Duodenal mucosa (tissue), 2 donors: ENCODE results near the gene KLK12.

Source experiments
- H3K27ac ChIP-seq: one replicate; pipeline ENCODE4 v1.7.0; 2013; ENCODE audit warnings: low read depth, low read length
- H3K27me3 ChIP-seq, 2 donors: one replicate each; pipeline ENCODE4 v1.7.0; 2013; ENCODE audit warnings: low read length in 2 of 2, control low read depth in 1 of 2; ENCODE audit not compliant: insufficient read depth in 2 of 2, control insufficient read depth in 1 of 2
- H3K36me3 ChIP-seq, 2 donors: one replicate each; pipeline ENCODE4 v1.7.0; 2013; ENCODE audit warnings: low read length in 2 of 2, control low read depth in 1 of 2; ENCODE audit not compliant: insufficient read depth in 2 of 2, control insufficient read depth in 1 of 2
- H3K4me1 ChIP-seq, 2 donors: one replicate each; pipeline ENCODE4 v1.7.0; 2013; ENCODE audit warnings: low read length in 2 of 2, control low read depth in 1 of 2; ENCODE audit not compliant: insufficient read depth in 2 of 2, control insufficient read depth in 1 of 2
- H3K4me3 ChIP-seq, 2 donors: one replicate each; pipeline ENCODE4 v1.7.0; 2013; ENCODE audit warnings: low read length in 2 of 2, low read depth in 1 of 2
- H3K9ac ChIP-seq, 2 donors: one replicate each; pipeline ENCODE4 v1.7.0; 2013; ENCODE audit warnings: low read length in 2 of 2, low read depth in 1 of 2
- H3K9me3 ChIP-seq, 2 donors: one replicate each; pipeline ENCODE4 v1.7.0; 2013; ENCODE audit warnings: low read length in 2 of 2, control low read depth in 1 of 2; ENCODE audit not compliant: control insufficient read depth in 1 of 2

The KLK12 gene

GRCh38 chr19:51034704-51035103, at the start of gene KLK12:
Gene KLK12, minus strand, starts transcription at chr19:51035002. Its CDS starts 381 bp downstream, at chr19:51034621.
- no peaks in the 10 kb centered on the region for H3K27me3 ChIP-seq
- no peak within 1 kb of the TSS for H3K27ac ChIP-seq
- no peak within 1 kb of the TSS for H3K9ac ChIP-seq
- no peak within 1 kb of the TSS for H3K4me3 ChIP-seq
- no peaks in the 10 kb centered on the region for H3K4me1 ChIP-seq
- no peaks in the 10 kb centered on the region for H3K9me3 ChIP-seq
- no peaks in the 10 kb centered on the region for H3K36me3 ChIP-seq

GRCh38 chr19:51084505-51084904, 49.7 kb upstream of the KLK12 start:
- no peaks in the 10 kb centered on the region for H3K4me1 ChIP-seq
- H3K9me3 ChIP-seq, result no peaks in the 10 kb centered on the region
- no peaks in the 10 kb centered on the region for H3K27me3 ChIP-seq
- H3K27ac ChIP-seq, result no peak overlapping the region
- no peaks in the 10 kb centered on the region for H3K36me3 ChIP-seq
- H3K4me3 ChIP-seq, result no peak overlapping the region
- H3K9ac ChIP-seq, result no peak overlapping the region

DNA sequence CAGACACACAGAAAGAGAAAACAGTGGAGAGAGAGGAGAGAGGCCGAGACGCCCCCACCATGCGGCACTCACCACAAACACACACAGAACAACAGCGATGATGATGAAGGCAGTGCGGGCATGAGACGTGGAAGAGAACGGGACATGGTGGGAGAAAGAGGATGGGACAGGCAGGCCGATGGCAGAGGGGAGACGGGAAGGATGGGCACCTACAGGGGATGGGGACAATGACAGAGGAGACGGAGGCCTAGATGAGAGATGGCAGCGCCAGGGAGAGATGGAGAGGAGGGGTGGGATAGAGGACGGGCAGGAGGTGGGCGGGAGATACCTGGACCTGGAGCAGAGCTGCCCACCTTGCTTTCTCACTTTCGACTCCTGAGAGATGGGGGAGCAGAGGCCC, 49.0 kb upstream of the KLK12 start:
- H3K36me3 ChIP-seq, result no peaks in the 10 kb centered on the region
- no peaks in the 10 kb centered on the region for H3K4me1 ChIP-seq
- H3K27ac ChIP-seq, result no peak overlapping the region
- no peaks in the 10 kb centered on the region for H3K9me3 ChIP-seq
- no peaks in the 10 kb centered on the region for H3K27me3 ChIP-seq
- no peak overlapping the region for H3K4me3 ChIP-seq
- no peak overlapping the region for H3K9ac ChIP-seq

- Histone ChIP-seq H3K4me1 (no peaks in the 10 kb centered on the region), H3K9ac (no peak overlapping the region), H3K27me3 (no peaks in the 10 kb centered on the region), H3K27ac (no peak overlapping the region), H3K36me3 (no peaks in the 10 kb centered on the region), H3K9me3 (no peaks in the 10 kb centered on the region), H3K4me3 (no peak overlapping the region)
Observed at GRCh38 chr19:51083181-51083580, 48.4 kb upstream of the KLK12 start.

GRCh38 chr19:51082611-51083010, 47.8 kb upstream of the KLK12 start, which contains the start of gene KLK14:
Gene KLK14, minus strand, starts transcription at chr19:51082887. Its CDS starts 273 bp downstream, at chr19:51082614.
- H3K27me3 ChIP-seq, result no peaks in the 10 kb centered on the region
- H3K9ac ChIP-seq, result no peak within 1 kb of the TSS
- no peaks in the 10 kb centered on the region for H3K4me1 ChIP-seq
- no peak within 1 kb of the TSS for H3K4me3 ChIP-seq
- no peak within 1 kb of the TSS for H3K27ac ChIP-seq
- H3K9me3 ChIP-seq, result no peaks in the 10 kb centered on the region
- H3K36me3 ChIP-seq, result no peaks in the 10 kb centered on the region

DNA sequence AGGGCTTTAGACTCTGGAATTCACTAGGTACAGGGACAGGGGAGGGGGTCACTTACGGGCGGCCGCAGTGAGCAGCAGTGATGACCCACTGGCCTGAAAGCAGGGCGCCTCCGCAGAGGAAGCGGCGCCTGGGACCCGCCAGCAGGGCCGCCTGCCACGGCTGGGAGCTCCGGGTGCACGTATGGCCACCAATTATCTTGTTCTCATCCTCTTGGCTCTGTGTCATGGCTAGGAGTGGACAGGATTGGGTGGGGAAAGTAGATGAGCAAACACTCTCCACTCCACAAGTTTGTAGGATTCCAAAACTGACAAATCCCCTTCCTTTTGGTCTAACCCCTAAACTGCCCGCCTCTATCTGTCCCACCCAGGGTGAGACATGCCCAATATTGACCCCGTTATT, 46.7 kb upstream of the KLK12 start:
- no peaks in the 10 kb centered on the region for H3K27me3 ChIP-seq
- no peak overlapping the region for H3K9ac ChIP-seq
- H3K27ac ChIP-seq, result no peak overlapping the region
- H3K36me3 ChIP-seq, result no peaks in the 10 kb centered on the region
- no peak overlapping the region for H3K4me3 ChIP-seq
- H3K9me3 ChIP-seq, result no peaks in the 10 kb centered on the region
- H3K4me1 ChIP-seq, result no peaks in the 10 kb centered on the region

GRCh38 chr19:51079481-51080110, 44.8 kb upstream of the KLK12 start:
- Histone ChIP-seq H3K36me3 (no peaks in the 10 kb centered on the region), H3K4me1 (no peaks in the 10 kb centered on the region), H3K27ac (no peak overlapping the region), H3K27me3 (no peaks in the 10 kb centered on the region), H3K4me3 (no peak overlapping the region), H3K9ac (no peak overlapping the region), H3K9me3 (no peaks in the 10 kb centered on the region)

- Histone ChIP-seq H3K4me1 (no peaks in the 10 kb centered on the region), H3K9me3 (no peaks in the 10 kb centered on the region), H3K27ac (no peak overlapping the region), H3K9ac (no peak overlapping the region), H3K36me3 (no peaks in the 10 kb centered on the region), H3K4me3 (no peak overlapping the region), H3K27me3 (no peaks in the 10 kb centered on the region)
Observed at GRCh38 chr19:51078731-51079130, 43.9 kb upstream of the KLK12 start.

- no peak overlapping the region for H3K27ac ChIP-seq
- H3K9ac ChIP-seq, result no peak overlapping the region
- no peak overlapping the region for H3K4me3 ChIP-seq
- no peaks in the 10 kb centered on the region for H3K4me1 ChIP-seq
- H3K9me3 ChIP-seq, result peaks cover 0 to 3% of the 10 kb centered on the region in 2 donors
- no peaks in the 10 kb centered on the region for H3K27me3 ChIP-seq
- no peaks in the 10 kb centered on the region for H3K36me3 ChIP-seq
Observed at GRCh38 chr19:51078104-51078503, 43.3 kb upstream of the KLK12 start.

DNA sequence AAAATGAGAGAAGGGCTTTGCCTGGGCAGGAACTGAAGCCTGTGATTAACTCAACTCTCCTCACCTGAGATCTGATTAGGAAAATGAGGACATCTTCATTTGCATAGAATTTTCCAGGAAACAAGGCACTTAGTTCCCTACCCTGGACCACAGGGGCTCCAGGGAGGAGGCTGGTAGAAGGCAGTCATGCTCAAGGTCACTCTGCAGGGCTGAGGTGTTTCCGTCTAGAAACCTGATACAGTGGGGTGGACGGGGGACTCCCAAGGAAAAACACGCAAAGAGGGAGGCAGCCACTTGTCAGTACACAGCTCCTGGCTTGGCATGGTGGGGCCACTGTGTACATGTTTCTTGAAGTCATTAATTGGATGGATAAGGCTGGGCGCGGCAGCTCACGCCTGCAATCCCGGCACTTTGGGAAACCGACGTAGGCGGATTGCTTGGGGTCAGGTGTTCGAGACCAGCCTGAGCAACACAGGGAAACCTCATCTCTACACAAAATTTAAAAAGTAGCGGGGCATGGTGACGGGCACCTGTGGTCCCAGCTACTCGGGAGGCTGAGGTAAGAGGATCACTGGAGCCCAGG, 41.9 kb upstream of the KLK12 start:
- peaks cover 0 to 5% of the 10 kb centered on the region in 2 donors for H3K9me3 ChIP-seq
- no peak overlapping the region for H3K9ac ChIP-seq
- H3K36me3 ChIP-seq, result no peaks in the 10 kb centered on the region
- no peak overlapping the region for H3K4me3 ChIP-seq
- no peak overlapping the region for H3K27ac ChIP-seq
- H3K27me3 ChIP-seq, result no peaks in the 10 kb centered on the region
- no peaks in the 10 kb centered on the region for H3K4me1 ChIP-seq
